K562 (cell line): Measurements from ENCODE around the gene RBM26. TPM values are rescaled to one million over a fixed set of nuclear protein-coding genes. Genes with fewer than 3 reads are reported as not detected.

Experiments used
- ATAC-seq: fragments of 200-7000 bp; cut with Tn5 transposase; 3 replicates; pipeline ENCODE4 v1.9.1; 2020; ENCODE audit warnings: moderate library complexity
- BruUV-seq: library from RNA; stranded (reverse); fragments of 400-500 nt; replicated peaks from 2 replicates; lab custom pipeline; 2021; lab: Mats Ljungman, UMichigan
- CTCF ChIA-PET: fragments of 300-600 bp; formaldehyde crosslinking; extraction: SDS; loops from one replicate; lab custom pipeline; 2021; ENCODE audit warnings: low intra/inter-chr PET ratio; lab: Yijun Ruan, JAX
- POLR2A ChIA-PET: fragments of 300-600, 350-650 bp; sonication (Branson Sonifier 250); formaldehyde crosslinking; extraction: SDS; loops from one replicate; lab custom pipeline; 2021; ENCODE audit warnings: antibody characterized with exemption, inconsistent platforms; lab: Yijun Ruan, JAX
- DNase-seq, 4 experiments: peaks; one replicate each; pipeline versions ENCODE4 v3.0.0 to v3.0.0-alpha.2; 2011 to 2018; ENCODE audit warnings: low spot score in 3 of 4, mixed read lengths in 3 of 4; ENCODE audit errors: extremely low read depth in 1 of 4
- FAIRE-seq: peaks from 2 replicates; lab custom pipeline; 2011; peaks lifted over from hg19 to GRCh38; lab: Jason Lieb, UNC
- H2AFZ ChIP-seq: 2 replicates; pipeline ENCODE4 v1.6.0; 2011; ENCODE audit warnings: low read depth, low read length, control low read depth, inconsistent platforms
- H3K27ac ChIP-seq: fragments of 200-600 bp; 3 replicates; pipeline ENCODE4 v1.8.0; 2011; ENCODE audit warnings: low read depth, mild to moderate bottlenecking, control low read depth, inconsistent platforms, low read length, moderate library complexity, mixed read lengths; ENCODE audit errors: extremely low read depth
- H3K27me3 ChIP-seq, 2 experiments: fragments of 300-600 bp in 1 of 2; 2 replicates in 1 of 2; 3 replicates in 1 of 2; pipeline versions ENCODE4 v1.6.0 to v1.8.0; 2011; ENCODE audit warnings: inconsistent platforms in 2 of 2, low read length in 2 of 2, mild to moderate bottlenecking in 1 of 2, mixed read lengths in 1 of 2, moderate library complexity in 1 of 2; ENCODE audit not compliant: control insufficient read depth in 2 of 2, insufficient read depth in 2 of 2
- H3K36me3 ChIP-seq: fragments of 300-600 bp; 3 replicates; pipeline ENCODE4 v1.8.0; 2011; ENCODE audit warnings: mild to moderate bottlenecking, low read length, inconsistent platforms; ENCODE audit not compliant: control insufficient read depth, insufficient read depth
- H3K4me1 ChIP-seq, 2 experiments: fragments of 200-600 bp in 1 of 2; replicated peaks in 1 of 2; 2 replicates in 1 of 2; 3 replicates in 1 of 2; pipeline versions ENCODE4 v1.5.1 to v1.8.0; 2011; ENCODE audit warnings: inconsistent platforms in 2 of 2, low read length in 2 of 2, mild to moderate bottlenecking in 1 of 2, mixed read lengths in 1 of 2, moderate library complexity in 1 of 2; ENCODE audit not compliant: control insufficient read depth in 2 of 2, insufficient read depth in 2 of 2
- H3K4me2 ChIP-seq: 2 replicates; pipeline ENCODE4 v1.6.1; 2011; ENCODE audit warnings: low read length, control low read depth, inconsistent platforms, mixed read lengths; ENCODE audit not compliant: insufficient read depth
- H3K4me3 ChIP-seq: fragments of 200-600 bp; sonication (generic), shearing (Covaris generic); 2 replicates; pipeline ENCODE4 v1.5.1; 2016; ENCODE audit warnings: control low read depth, inconsistent platforms
- H3K79me2 ChIP-seq: fragments of 200-600 bp; 3 replicates; pipeline ENCODE4 v1.8.0; 2011; ENCODE audit warnings: low read length, inconsistent platforms; ENCODE audit not compliant: control insufficient read depth, insufficient read depth
- H3K9ac ChIP-seq, 2 experiments: 2 replicates each; pipeline versions ENCODE4 v1.6.0 to v1.6.1; 2011; ENCODE audit warnings: low read depth in 2 of 2, low read length in 2 of 2, control low read depth in 1 of 2, inconsistent platforms in 1 of 2, mild to moderate bottlenecking in 1 of 2, mixed read lengths in 1 of 2; ENCODE audit not compliant: insufficient read depth in 1 of 2
- H3K9me1 ChIP-seq: one replicate; pipeline ENCODE4 v1.6.0; 2011; ENCODE audit warnings: inconsistent platforms, mild to moderate bottlenecking, low read length, moderate library complexity; ENCODE audit not compliant: control insufficient read depth, insufficient read depth
- H3K9me3 ChIP-seq: replicated peaks from 2 replicates; pipeline ENCODE4 v1.5.1; 2011; ENCODE audit warnings: low read depth, low read length, inconsistent platforms; ENCODE audit not compliant: control insufficient read depth, insufficient read depth
- H4K20me1 ChIP-seq: replicated peaks from 2 replicates; pipeline ENCODE4 v1.6.1; 2011; ENCODE audit warnings: low read length, inconsistent platforms, mixed read lengths; ENCODE audit not compliant: control insufficient read depth, insufficient read depth
- ARID4B ChIP-seq: sonication (generic); formaldehyde crosslinking; IDR thresholded peaks from 2 replicates; pipeline ENCODE4 v1.8.0; 2022; ENCODE audit warnings: mild to moderate bottlenecking, missing genetic modification reagents
- SMC3 ChIP-seq: conservative IDR thresholded peaks from 2 replicates; pipeline ENCODE4 v1.6.1; 2011; ENCODE audit warnings: low read depth, low read length, improper control_type of control experiment; ENCODE audit not compliant: insufficient read depth
- STAT5A ChIP-seq: IDR thresholded peaks from 2 replicates; pipeline ENCODE4 v1.6.1; 2012; ENCODE audit warnings: low read length, inconsistent platforms, borderline replicate concordance
- ZNF217 ChIP-seq: sonication (generic); formaldehyde crosslinking; IDR thresholded peaks from 2 replicates; pipeline ENCODE4 v1.8.0; 2022; ENCODE audit warnings: mild to moderate bottlenecking, missing genetic modification reagents
- WGBS: fragments of 100-300 bp; shearing (Covaris generic); methylation state at CpG from one replicate; pipeline ENCODE4 v1.1.6; 2016; ENCODE audit warnings: low coverage, mixed read lengths; ENCODE audit not compliant: insufficient coverage; ENCODE audit errors: missing lambda C conversion rate; 5-methylcytosine and 5-hydroxymethylcytosine counted together
- in situ Hi-C: fragments of 300-500 bp; cut with MboI; formaldehyde crosslinking; loops from 4 replicates; pipeline ENCODE4 v1.15.0; 2018; ENCODE audit warnings: inconsistent platforms, mixed read lengths
- intact Hi-C: fragments of 100-400 bp; cut with micrococcal nuclease; formaldehyde crosslinking; loops from 2 replicates; pipeline ENCODE4 v1.14.2; 2022
- polyA plus RNA-seq, 8 experiments: library from polyadenylated mRNA; depleted of rRNA in 4 of 8; stranded (reverse) in 5 of 8; unstranded in 3 of 8; fragments of >200 nt; fragmentation: Nextera tagmentation in 2 of 8; fragmentation: Illumina TruSeq in 1 of 8; extraction: Ambion mirVana in 2 of 8; extraction: Trizol in 1 of 8; gene quantifications; 2 replicates each; pipeline versions ENCODE4 v1.2.1 to v1.2.3, GENCODE V29; 2011 to 2014; ENCODE audit warnings: inconsistent platforms in 1 of 8, missing spikeins in 1 of 8
- total RNA-seq, 7 experiments: library from RNA; depleted of rRNA in 6 of 7; stranded (reverse); fragments of >200 nt in 6 of 7; fragmentation: Illumina TruSeq in 2 of 7; extraction: Trizol in 2 of 7; gene quantifications; 2 replicates each; pipeline versions ENCODE4 v1.2.1 to v1.2.3, GENCODE V29; 2011 to 2021; ENCODE audit warnings: low replicate concordance in 1 of 7

Gene RBM26
- total and polyA plus RNA-seq, 9 of the 15 experiments (the other 6 are each of a cell fraction or from before 2014, with no cell fraction given) = 10.0 to 42.4 (median 26.4) TPM

GRCh38 chr13:79311386-79311785, 94.7 kb downstream of the RBM26 start:
- FAIRE-seq = no peak
- in situ Hi-C loops (no loop called here), intact Hi-C loops (no loop called here)
- Histone ChIP-seq H3K27me3 (no peaks in the 10 kb centered on the region), H3K27ac (no peak overlapping the region), H3K9me1 (no peaks in the 10 kb centered on the region), H3K9me3 (no peaks in the 10 kb centered on the region), H2AFZ (no peak overlapping the region), H3K4me1 (peaks cover 0 to 2% of the 10 kb centered on the region in 2 experiments; a peak in 1 of 5 replicates), H3K79me2 (no peaks in the 10 kb centered on the region), H3K4me3 (no peak overlapping the region), H3K4me2 (no peak overlapping the region), H4K20me1 (no peaks in the 10 kb centered on the region; the same call in 1 of the 2 replicates), H3K9ac (no peak overlapping the region), H3K36me3 (peaks cover 8% of the 10 kb centered on the region; the same call in 1 of the 3 replicates)
- BruUV-seq = no TSS peak
- no peak for ATAC-seq
- 71% methylated on average over 3 of the region's 3 CpGs for WGBS
- CTCF ChIA-PET = no interaction called here
- POLR2A ChIA-PET = no interaction called here
- TF ChIP-seq ZNF217 (CRISPR knock-in tag) = no peak
- no peak for TF ChIP-seq STAT5A
- TF ChIP-seq SMC3 = no peak
- no peak for TF ChIP-seq ARID4B
- DNase-seq = no peak
